Fibroblast of lung (primary cell): ENCODE data around the gene CHDH.

ENCODE experiments used
- CTCF ChIP-seq, 2 donors: IDR thresholded peaks in 1 of 2; conservative IDR thresholded peaks in 1 of 2; 1 replicate in 1 of 2; 2 replicates in 1 of 2; pipeline ENCODE4 v1.5.1; 2011 to 2012; ENCODE audit warnings: low read length in 2 of 2, control low read depth in 1 of 2, inconsistent platforms in 1 of 2, low read depth in 1 of 2, mild to moderate bottlenecking in 1 of 2
- EZH2 ChIP-seq: IDR thresholded peaks from 2 replicates; pipeline ENCODE4 v1.5.1; 2012; ENCODE audit warnings: low read length, control low read depth, mild to moderate bottlenecking; ENCODE audit errors: missing control alignments

GRCh38 chr3:53824795-53825194 lies 21.4 kb downstream of the CHDH start:
- TF ChIP-seq CTCF (conservative IDR thresholded peaks at IDR 0.05 in 1 of 2, IDR thresholded peaks at IDR 0.05 in 1 of 2; ENCODE audit: low read depth in 1 of 2, low read length in 2 of 2) (no peak), EZH2 (no peak)
